H1 (cell line): ENCODE measurements around the gene GAB2. TPM values are rescaled to one million over a fixed set of nuclear protein-coding genes. Genes with fewer than 3 reads are reported as not detected.

Experiments used
- CHD1 ChIP-seq: IDR thresholded peaks from 2 replicates; pipeline ENCODE4 v1.6.1; 2012; ENCODE audit warnings: low read depth, low read length, improper control_type of control experiment
- KDM1A ChIP-seq: fragments of 200-600, 300-600 bp; sonication (generic); IDR thresholded peaks from 2 replicates; pipeline ENCODE4 v1.7.1; 2016; ENCODE audit warnings: mild to moderate bottlenecking, low read length, borderline replicate concordance
- MAX ChIP-seq: IDR thresholded peaks from 2 replicates; pipeline ENCODE4 v1.6.1; 2012; ENCODE audit warnings: inconsistent platforms
- POLR2AphosphoS5 ChIP-seq: IDR thresholded peaks from 2 replicates; pipeline ENCODE4 v1.6.1; 2011; ENCODE audit warnings: low read depth, low read length
- polyA plus RNA-seq, 7 experiments: library from polyadenylated mRNA; depleted of rRNA in 3 of 7; stranded (reverse) in 5 of 7; unstranded in 2 of 7; fragments of >200 nt in 5 of 7; fragments of 200-250 nt in 2 of 7; gene quantifications; 1 replicate in 5 of 7; 2 replicates in 1 of 7; 4 replicates in 1 of 7; pipeline versions ENCODE4 v1.2.1 to v1.2.3, GENCODE V29; 2011 to 2013; ENCODE audit warnings: missing spikeins in 2 of 7, mixed read lengths in 2 of 7
- total RNA-seq: library from RNA; stranded (reverse); fragmentation: NEBNext Ultra II Directional; extraction: Animal tissue kit (Norgen Biotek cat#: 25700); gene quantifications from 2 replicates; pipeline ENCODE4 v1.2.1, GENCODE V29; 2021

GAB2 gene
- total and polyA plus RNA-seq, 2 of the 8 experiments (the other 6 are each of a cell fraction or from before 2014, with no cell fraction given) = 6.3 to 14.0 TPM

- TF ChIP-seq KDM1A (no peak), CHD1 (no peak), MAX (no peak), POLR2AphosphoS5 (no peak)
Observed at GRCh38 chr11:78371221-78371891, 46.3 kb downstream of the GAB2 start (continued).
